Adipocyte (in vitro differentiated cells): ENCODE measurements around the gene KANK2.
A peak's percentile ranks its signal among the peaks of the same experiment; 100 is the strongest.
"Not testable (repeated sequence)": the region's sequence is repeated elsewhere in the genome, so short reads cannot be mapped to it uniquely, and the experiment has no call there.

Source experiments
- DNase-seq: peaks from one replicate; pipeline ENCODE4 v3.0.0-alpha.2; 2015; ENCODE audit warnings: low read depth
- H3K27me3 ChIP-seq: replicated peaks from 2 replicates; pipeline ENCODE4 v1.7.0; 2013; ENCODE audit warnings: mild to moderate bottlenecking, low read length, moderate library complexity; ENCODE audit not compliant: control insufficient read depth, insufficient read depth
- H3K36me3 ChIP-seq: 2 replicates; pipeline ENCODE4 v1.7.0; 2013; ENCODE audit warnings: low read length, mild to moderate bottlenecking, moderate library complexity; ENCODE audit not compliant: control insufficient read depth, insufficient read depth, severe bottlenecking
- H3K4me1 ChIP-seq: 2 replicates; pipeline ENCODE4 v1.7.0; 2013; ENCODE audit warnings: mild to moderate bottlenecking, low read length, moderate library complexity; ENCODE audit not compliant: control insufficient read depth, insufficient read depth
- H3K4me3 ChIP-seq: 2 replicates; pipeline ENCODE4 v1.7.0; 2013; ENCODE audit warnings: mild to moderate bottlenecking, low read length, moderate library complexity
- H3K9ac ChIP-seq: 2 replicates; pipeline ENCODE4 v1.7.0; 2013; ENCODE audit warnings: mild to moderate bottlenecking, low read length, moderate library complexity
- H3K9me3 ChIP-seq: 2 replicates; pipeline ENCODE4 v1.7.0; 2013; ENCODE audit warnings: mild to moderate bottlenecking, low read length, moderate library complexity; ENCODE audit not compliant: control insufficient read depth

The KANK2 gene

DNA sequence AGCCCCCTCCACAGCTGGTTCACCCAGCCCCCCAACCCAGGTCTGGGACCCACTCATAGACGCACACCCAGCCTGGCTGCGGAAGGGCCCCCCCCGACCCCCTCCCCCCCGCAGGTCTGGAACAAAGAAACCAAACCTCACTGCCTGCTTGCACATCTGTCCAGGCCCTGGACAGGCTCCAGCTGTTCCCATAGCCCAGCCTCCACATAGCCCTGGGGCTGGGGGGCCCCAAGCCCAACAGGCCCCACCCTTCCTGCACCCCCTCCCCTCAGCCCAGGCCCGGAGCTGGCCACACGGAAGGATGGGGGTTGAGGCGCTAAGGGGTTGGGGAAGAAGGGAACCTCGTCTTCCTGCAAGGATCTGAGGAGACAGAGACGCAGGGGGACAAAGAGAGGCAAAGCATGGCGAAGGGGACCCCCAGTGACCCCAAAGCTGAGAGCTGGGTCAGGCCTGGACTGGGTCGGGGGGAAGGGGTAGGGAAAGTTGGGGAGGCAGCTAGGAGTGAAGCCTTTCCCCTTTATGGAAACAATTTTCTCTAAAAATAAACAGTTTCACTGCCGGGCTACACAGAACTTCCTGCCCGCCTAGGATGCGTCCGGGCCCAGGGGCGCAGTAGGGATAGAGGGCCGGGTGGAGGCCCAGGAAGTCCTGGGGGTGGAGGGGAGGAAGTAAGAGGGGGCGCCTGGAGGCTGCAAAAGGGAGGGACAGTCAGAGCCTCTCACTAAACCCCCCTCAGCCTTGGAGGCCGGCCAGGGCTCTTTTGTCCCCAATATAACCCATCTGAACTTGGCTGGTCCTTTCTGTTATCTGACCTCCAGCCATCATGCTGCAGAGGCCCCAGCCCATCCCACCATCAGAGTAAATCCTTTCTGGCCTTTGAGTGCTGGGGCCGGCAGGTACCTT, 2.4 kb downstream of the KANK2 start:
- Histone ChIP-seq H3K36me3 (peaks cover 33% of the 10 kb centered on the region), H3K27me3 (no peaks in the 10 kb centered on the region), H3K4me3 (peak overlapping the region; percentile 97), H3K4me1 (peaks cover 60% of the 10 kb centered on the region), H3K9ac (peak overlapping the region; percentile 85), H3K9me3 (no peaks in the 10 kb centered on the region)
- DNase-seq, result peak; percentile 54

DNA sequence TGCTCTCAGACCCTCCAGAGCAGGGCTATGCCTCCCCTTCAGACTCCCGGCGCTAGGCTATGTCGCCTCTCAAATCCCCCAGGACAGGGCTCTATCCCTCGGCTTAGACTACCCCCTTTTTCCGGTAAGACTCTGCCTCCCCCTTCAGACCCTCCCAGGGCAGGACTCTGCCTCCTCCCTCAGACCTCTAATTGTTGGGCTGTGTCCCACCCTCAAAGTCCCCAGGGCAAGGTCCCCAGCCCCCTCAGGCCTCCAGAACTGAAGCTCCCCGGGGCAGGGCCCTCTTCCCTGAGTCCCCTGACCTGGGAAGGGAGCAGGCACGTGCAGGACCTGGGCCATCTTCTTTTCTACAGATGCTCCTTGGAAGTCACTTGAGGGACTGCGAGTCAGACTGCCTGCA, 3.2 kb downstream of the KANK2 start:
- Histone ChIP-seq H3K9me3 (no peaks in the 10 kb centered on the region), H3K4me1 (peaks cover 66% of the 10 kb centered on the region), H3K9ac (peak overlapping the region; percentile 54), H3K4me3 (peak overlapping the region; percentile 4), H3K27me3 (no peaks in the 10 kb centered on the region), H3K36me3 (peaks cover 33% of the 10 kb centered on the region)
- DNase-seq, result no peak

DNA sequence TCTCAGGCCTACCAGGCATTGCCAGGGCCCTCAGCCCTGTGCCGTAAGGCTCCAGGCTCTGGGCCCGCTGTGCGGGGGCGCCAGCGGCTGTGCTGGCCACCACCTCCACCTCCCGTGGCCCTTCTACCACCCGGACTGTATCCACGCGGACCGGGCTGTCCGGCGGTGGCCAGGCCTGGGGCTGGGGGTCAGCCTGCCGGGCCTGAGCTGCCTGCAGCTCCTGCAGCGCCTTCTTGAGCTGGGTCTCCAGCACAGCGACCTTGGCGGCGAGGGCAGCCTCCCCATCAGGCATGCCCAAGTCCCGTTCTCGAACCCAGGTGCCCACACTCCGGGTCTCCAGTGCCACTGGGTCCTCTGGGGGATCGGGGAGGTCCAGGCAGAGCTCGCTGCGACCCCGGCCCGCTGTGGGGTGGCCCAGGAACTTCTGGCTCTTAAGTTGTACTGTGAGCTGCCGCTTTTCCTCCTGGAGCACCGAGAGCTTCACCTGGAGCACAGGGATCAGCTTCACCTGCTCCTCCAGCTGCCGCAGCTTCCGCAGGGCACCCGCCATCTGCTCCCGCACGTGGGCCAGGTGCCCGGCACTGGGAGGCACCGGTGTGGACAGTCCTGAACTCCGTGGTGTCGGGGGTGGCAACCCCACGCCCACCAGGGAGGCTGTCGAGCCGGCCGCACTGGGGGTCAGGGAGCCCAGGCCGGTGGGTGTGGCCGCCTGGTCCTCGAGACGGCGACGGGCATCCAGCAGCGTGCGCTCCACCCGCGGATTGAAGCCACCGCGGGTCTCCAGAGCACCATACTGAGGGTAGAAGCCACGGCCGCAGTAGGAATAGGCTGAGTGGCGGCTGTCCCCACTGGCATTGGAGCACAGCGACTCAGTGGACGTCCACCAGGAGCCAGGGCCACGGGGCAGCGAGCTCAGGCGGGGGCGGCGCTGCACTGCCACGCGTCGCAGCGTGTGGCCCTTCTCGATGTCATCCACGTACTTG, 4.1 kb downstream of the KANK2 start:
- Histone ChIP-seq H3K9ac (peak overlapping the region; percentile 49), H3K9me3 (no peaks in the 10 kb centered on the region), H3K27me3 (no peaks in the 10 kb centered on the region), H3K4me1 (peaks cover 63% of the 10 kb centered on the region), H3K4me3 (no peak overlapping the region), H3K36me3 (peaks cover 39% of the 10 kb centered on the region)
- no peak for DNase-seq

DNA sequence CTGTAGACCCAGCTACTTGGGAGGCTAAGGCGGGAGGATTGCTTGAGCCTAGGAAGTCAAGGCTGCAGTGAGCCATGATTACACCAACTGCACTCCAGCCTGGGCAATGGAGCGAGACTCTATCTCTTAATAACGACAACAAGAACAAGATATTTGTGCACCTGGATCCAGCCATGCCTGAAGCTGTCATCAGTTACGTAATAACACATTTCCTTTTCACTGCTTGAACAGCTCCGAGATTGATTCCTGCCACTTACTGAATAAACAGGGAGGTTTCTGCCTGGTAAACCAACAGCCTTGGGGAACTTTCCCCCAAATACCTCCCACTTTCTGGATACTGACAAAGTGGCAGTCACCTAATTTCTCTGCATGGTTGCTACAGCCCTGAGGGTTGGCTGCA, 5.4 kb downstream of the KANK2 start:
- DNase-seq, result no peak
- no peaks in the 10 kb centered on the region for H3K9me3 ChIP-seq
- peaks cover 59% of the 10 kb centered on the region for H3K4me1 ChIP-seq
- H3K4me3 ChIP-seq, result peak overlapping the region; percentile 65
- peaks cover 52% of the 10 kb centered on the region for H3K36me3 ChIP-seq
- no peaks in the 10 kb centered on the region for H3K27me3 ChIP-seq
- peak overlapping the region; percentile 49 for H3K9ac ChIP-seq

DNA sequence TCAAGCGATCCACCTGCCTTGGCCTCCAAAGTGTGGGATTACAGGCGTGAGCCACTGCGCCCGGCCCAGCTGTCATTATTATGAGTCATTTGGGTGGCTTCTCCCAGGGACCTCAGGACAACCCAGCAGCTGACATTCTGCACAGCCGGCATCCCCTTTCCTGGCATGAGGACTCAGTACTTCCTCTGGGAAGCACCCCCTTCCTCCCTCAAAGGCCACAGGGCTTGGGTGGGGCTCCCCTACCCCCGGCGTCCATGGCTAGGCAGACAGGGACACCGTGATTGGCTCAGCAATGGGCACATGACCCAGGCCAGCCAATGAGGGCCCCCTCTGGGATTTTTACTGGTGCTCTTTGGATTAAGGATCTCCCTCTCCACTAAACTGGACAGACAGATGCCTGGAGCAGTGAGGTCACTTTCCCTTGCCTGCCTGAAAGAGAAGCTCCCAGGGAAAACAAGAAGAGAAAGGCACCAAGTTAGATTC, 6.0 kb downstream of the KANK2 start:
- peak; percentile 62 for DNase-seq
- Histone ChIP-seq H3K27me3 (no peaks in the 10 kb centered on the region), H3K9ac (peak overlapping the region; percentile 49), H3K4me1 (peaks cover 56% of the 10 kb centered on the region), H3K9me3 (no peaks in the 10 kb centered on the region), H3K4me3 (peak overlapping the region; percentile 65), H3K36me3 (peaks cover 59% of the 10 kb centered on the region)

DNA sequence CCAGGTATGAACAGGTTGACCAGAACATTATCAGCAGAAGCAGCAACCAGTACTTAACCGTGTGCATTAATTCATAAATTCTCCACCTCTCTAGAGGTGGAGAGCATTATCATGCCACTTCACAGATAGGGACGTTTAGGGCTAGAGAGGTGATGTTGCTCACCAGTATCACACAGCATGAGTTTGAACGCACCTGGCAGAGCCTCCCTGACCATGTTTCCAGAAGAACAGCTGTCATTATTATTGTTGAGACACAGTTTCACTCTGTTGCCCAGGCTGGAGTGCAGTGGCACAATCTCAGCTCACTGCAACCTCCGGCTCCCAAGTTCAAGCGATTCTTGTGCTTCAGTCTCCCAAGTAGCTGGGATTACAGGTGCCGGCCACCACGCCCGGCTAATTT, 6.8 kb downstream of the KANK2 start:
- Histone ChIP-seq H3K4me1 (peaks cover 51% of the 10 kb centered on the region), H3K9ac (peak overlapping the region; percentile 47), H3K4me3 (no peak overlapping the region), H3K36me3 (peaks cover 65% of the 10 kb centered on the region), H3K9me3 (no peaks in the 10 kb centered on the region), H3K27me3 (no peaks in the 10 kb centered on the region)
- DNase-seq, result no peak

DNA sequence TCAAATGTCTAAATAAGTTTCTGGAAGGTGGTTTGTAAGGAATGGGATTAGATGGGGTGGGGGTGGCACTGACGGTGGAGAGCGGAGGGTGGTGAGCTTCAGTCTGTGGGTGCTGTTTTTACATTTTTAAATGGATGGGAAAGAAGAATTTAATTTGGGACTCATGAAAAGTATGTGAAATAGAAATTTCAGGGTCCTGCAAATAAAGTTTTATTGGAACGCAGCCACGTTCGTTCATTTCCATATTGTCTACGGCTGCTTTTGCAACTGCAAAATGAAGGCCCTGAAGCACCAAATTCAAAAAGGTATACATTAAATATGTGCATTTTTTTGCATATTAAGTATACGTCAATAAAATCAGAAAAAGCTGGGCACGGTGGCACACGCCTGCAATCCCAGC, 9.9 kb downstream of the KANK2 start:
- Histone ChIP-seq H3K27me3 (no peaks in the 10 kb centered on the region), H3K9ac (no peak overlapping the region), H3K4me3 (no peak overlapping the region), H3K4me1 (peaks cover 33% of the 10 kb centered on the region), H3K36me3 (peaks cover 67% of the 10 kb centered on the region), H3K9me3 (no peaks in the 10 kb centered on the region)
- no peak for DNase-seq

DNA sequence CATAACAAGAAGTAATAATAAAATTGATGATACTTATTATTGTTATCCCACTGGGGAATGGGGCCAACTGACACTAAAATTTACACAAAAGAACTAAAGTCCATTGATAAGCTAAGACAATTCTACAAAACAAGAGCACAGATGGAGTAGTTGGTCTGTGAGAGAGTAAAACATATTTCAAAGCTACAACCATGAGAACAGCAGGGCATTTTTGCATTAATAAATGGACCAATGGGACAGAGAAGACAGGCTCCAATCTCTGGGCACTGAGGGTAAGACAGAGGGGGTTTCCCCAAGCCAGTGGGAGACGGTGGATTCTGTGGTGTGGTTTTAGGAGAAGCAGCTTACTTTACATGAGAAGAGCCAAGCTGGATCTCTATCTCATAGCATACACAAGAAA, 14.4 kb downstream of the KANK2 start:
- no peak overlapping the region for H3K9ac ChIP-seq
- peaks cover 22% of the 10 kb centered on the region for H3K4me1 ChIP-seq
- DNase-seq, result no peak
- H3K27me3 ChIP-seq, result no peaks in the 10 kb centered on the region
- peaks cover 59% of the 10 kb centered on the region for H3K36me3 ChIP-seq
- no peaks in the 10 kb centered on the region for H3K9me3 ChIP-seq
- H3K4me3 ChIP-seq, result no peak overlapping the region

DNA sequence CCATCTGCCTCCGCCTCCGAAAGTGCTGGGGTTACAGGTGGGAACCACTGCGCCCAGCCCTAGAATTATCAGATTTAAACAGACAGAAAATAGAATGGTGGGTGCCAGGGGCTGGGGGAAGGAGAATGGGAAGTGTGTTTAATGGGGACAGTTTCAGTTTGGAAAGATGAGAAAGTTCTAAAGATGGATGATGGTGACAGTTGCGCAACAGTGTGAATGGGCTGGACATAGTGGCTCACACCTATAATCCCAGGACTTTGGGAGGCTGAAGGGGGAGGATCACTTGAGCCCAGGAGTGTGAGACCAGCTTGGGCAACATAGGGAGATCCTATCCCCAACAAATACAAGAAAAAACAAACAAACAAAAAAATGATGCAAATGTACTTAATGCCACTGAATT, 15.9 kb downstream of the KANK2 start:
- peaks cover 59% of the 10 kb centered on the region for H3K36me3 ChIP-seq
- H3K27me3 ChIP-seq, result no peaks in the 10 kb centered on the region
- no peaks in the 10 kb centered on the region for H3K9me3 ChIP-seq
- H3K4me3 ChIP-seq, result no peak overlapping the region
- DNase-seq, result no peak
- H3K9ac ChIP-seq, result no peak overlapping the region
- H3K4me1 ChIP-seq, result peaks cover 22% of the 10 kb centered on the region

DNA sequence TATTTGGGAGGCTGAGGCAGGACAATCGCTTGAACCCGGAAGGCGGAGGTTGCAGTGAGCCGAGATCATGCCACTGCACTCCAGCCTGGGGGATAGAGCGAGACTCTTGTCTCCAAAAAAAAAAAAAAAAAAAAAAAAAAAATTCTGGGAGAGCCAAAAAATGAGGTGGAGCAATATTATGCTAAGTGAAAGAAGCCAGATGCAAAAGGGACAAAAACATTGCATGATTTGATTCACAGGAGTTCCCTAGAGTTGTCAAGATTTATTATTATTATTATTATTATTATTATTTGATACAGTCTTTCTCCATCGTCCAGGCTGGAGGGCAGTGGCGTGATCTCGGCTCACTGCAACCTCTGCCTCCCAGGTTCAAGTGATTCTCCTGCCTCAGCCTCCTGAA, 16.4 kb downstream of the KANK2 start:
- not testable (repeated sequence) for H3K27me3 ChIP-seq

DNA sequence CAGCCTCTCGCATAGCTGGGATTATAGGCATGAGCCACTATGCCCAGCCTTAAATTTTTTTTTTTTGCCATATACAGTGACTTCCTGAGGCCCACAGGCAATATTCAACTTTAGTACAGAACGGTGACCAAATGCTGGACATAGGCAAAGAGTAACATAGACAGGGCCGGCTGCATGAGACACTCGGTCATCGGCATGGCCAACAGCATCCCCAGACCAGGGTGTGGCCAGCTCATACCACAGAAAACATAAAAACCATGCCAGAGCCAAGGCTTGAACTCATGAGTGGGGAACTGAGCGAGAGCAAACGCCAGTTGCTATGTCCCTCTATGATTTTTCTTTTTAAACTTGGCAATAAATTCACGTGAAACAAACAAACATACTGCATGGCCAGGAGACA, 17.0 kb downstream of the KANK2 start:
- Histone ChIP-seq H3K4me1 (peaks cover 22% of the 10 kb centered on the region), H3K9me3 (no peaks in the 10 kb centered on the region), H3K36me3 (peaks cover 59% of the 10 kb centered on the region), H3K4me3 (no peak overlapping the region), H3K9ac (peak overlapping the region; percentile 50), H3K27me3 (no peaks in the 10 kb centered on the region)
- no peak for DNase-seq

More for the DNA sequence above, 16.4 kb downstream of the KANK2 start:
- H3K9ac ChIP-seq, result peak overlapping the region; percentile 50
- not testable (repeated sequence) for H3K9me3 ChIP-seq, H3K4me3 ChIP-seq, DNase-seq
- H3K36me3 ChIP-seq, result peaks cover 59% of the 10 kb centered on the region
- H3K4me1 ChIP-seq, result peaks cover 22% of the 10 kb centered on the region
